NCI-H460 (cell line): ENCODE measurements around the gene CDPF1. TPM values are rescaled to one million over a fixed set of nuclear protein-coding genes. Genes with fewer than 3 reads are reported as not detected.
"Not testable (repeated sequence)": the region's sequence is repeated elsewhere in the genome, so short reads cannot be mapped to it uniquely, and the experiment has no call there.

ENCODE experiments used
- DNase-seq: peaks from one replicate; pipeline ENCODE4 v3.0.0-alpha.2; 2016; ENCODE audit warnings: low read depth; ENCODE audit errors: extremely low read depth
- total RNA-seq: library from RNA; depleted of rRNA; stranded (reverse); fragments of >200 nt; shearing (Covaris generic); gene quantifications from 2 replicates; pipeline ENCODE4 v1.2.3, GENCODE V29; 2014

CDPF1 gene
- total RNA-seq, 1 experiment from 2014 or later = 14.6 TPM

GRCh38 chr22:46229701-46230100 lies 20.4 kb downstream of the CDPF1 start:
- DNase-seq = no peak

- no peak for DNase-seq
Observed at GRCh38 chr22:46226577-46226976, 23.5 kb downstream of the CDPF1 start.

- no peak for DNase-seq
Observed at GRCh38 chr22:46225631-46226030, 24.5 kb downstream of the CDPF1 start.

- DNase-seq = no peak
Observed at GRCh38 chr22:46224898-46225290, 25.2 kb downstream of the CDPF1 start.

- no peak for DNase-seq
Observed at GRCh38 chr22:46224044-46224897, 25.8 kb downstream of the CDPF1 start.

- no peak for DNase-seq
Observed at GRCh38 chr22:46220921-46221320, 29.2 kb downstream of the CDPF1 start.

- no peak for DNase-seq
Observed at GRCh38 chr22:46219636-46220035, 30.5 kb downstream of the CDPF1 start.

- no peak for DNase-seq
Observed at GRCh38 chr22:46214616-46215015, 35.5 kb downstream of the CDPF1 start.

GRCh38 chr22:46214149-46214548 lies 35.9 kb downstream of the CDPF1 start:
- DNase-seq = no peak

- DNase-seq = no peak
Observed at GRCh38 chr22:46213052-46213451, 37.0 kb downstream of the CDPF1 start.

GRCh38 chr22:46212195-46212594 lies 37.9 kb downstream of the CDPF1 start:
- DNase-seq = no peak

- DNase-seq = no peak
Observed at GRCh38 chr22:46209262-46209661, 40.8 kb downstream of the CDPF1 start.

- no peak for DNase-seq
Observed at GRCh38 chr22:46203601-46203980, 46.5 kb downstream of the CDPF1 start.

GRCh38 chr22:46202897-46203600 lies 47.0 kb downstream of the CDPF1 start:
- DNase-seq = no peak

GRCh38 chr22:46201059-46201757 lies 48.9 kb downstream of the CDPF1 start:
- no peak for DNase-seq

GRCh38 chr22:46198806-46199205 lies 51.3 kb downstream of the CDPF1 start:
- not testable (repeated sequence) for DNase-seq

GRCh38 chr22:46198274-46198673 lies 51.8 kb downstream of the CDPF1 start:
- no peak for DNase-seq

- DNase-seq = no peak
Observed at GRCh38 chr22:46196278-46196677, 53.8 kb downstream of the CDPF1 start.

GRCh38 chr22:46195487-46196165 lies 54.5 kb downstream of the CDPF1 start:
- DNase-seq = no peak
